ENCODE measurements around the gene LBX1.
"Not testable (repeated sequence)": the region's sequence is repeated elsewhere in the genome, so short reads cannot be mapped to it uniquely, and the experiment has no call there.

Gene LBX1

DNA sequence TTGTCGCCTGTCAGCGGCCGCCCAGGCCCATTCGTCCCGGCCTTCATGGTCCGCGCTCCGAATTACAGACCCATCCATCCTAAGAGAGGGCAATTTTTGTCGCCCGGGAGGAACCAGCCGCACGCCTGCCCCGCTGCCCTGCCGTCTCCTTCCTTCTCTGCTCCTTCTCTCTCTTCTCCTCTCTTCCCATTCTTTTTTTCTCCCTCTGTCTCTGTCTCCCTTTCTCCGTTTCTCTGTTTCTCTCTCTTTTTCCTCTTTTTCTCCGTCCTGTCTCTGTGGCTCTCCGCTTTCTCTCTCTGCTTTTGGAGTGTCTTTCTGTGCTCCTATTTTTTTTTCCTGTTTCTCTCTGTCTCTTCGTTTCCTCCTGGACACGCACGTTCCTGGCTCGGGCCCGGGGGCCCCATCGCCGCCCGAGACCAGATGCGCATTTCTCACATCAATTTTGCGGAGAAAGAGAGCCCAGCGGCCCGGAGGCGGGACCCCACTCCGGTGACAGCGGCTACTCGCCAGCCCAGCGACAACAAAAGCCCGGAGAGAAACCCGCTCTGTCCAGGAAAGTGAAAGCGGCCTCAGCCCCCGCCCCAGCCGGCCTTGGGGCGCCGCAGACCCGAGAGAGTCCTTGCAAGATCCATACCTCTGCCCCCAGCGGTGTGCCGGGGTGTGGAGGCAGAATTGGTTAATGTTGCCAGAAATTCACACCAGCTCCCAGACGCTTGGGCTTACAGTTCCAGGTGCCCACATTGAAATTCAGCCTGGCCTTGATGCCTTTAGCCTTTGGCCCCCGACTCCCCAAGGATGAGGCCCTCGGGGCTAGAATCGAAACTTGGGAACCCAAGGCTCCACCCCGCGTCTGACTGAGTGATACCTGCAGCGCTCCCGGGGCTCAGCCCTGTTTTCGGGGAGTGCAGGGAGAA, 4.1 kb downstream of the LBX1 start:
- no peak for DNase-seq

DNA sequence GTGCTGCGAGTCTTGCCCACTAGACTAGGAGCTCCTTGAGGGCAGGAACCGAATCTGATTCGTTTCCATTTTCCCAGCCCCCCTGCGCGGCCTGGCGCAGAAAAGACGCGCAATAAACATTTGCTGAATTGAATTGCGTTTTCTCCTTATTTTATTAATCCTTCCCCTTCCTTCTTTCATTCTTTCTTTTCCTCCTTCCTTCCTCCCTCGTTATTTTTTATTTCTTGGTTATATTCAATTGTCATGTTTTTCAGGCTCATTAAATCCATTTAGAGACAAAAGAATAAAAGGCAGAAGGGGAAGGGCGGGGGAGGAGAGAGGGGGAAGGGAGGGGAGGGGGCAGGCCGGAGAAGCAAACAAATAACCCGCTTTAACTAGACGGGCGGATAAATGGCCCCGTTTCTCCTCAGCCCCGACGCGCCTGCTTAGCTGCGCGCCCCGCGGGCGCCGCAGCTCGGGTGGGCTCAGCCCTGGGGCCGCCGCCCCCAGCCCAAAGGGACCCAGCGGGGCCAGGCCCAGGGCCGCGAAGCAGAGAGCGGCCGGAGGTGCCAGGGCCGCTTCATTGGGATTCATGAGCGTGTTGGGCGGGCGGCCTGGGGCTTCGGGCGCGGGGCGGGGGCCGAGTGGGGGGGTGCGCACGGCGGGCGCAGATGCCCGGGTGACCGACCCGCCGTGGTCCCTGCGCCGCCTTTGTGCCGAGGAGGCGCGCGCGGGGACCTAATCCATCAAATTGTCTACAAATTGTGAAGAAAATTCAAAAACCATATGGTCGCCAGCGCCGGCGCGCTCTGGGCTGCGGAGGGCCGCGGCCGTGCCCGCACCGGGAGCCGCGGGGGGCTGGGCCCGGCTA, 5.0 kb downstream of the LBX1 start:
- DNase-seq, result no peak

DNA sequence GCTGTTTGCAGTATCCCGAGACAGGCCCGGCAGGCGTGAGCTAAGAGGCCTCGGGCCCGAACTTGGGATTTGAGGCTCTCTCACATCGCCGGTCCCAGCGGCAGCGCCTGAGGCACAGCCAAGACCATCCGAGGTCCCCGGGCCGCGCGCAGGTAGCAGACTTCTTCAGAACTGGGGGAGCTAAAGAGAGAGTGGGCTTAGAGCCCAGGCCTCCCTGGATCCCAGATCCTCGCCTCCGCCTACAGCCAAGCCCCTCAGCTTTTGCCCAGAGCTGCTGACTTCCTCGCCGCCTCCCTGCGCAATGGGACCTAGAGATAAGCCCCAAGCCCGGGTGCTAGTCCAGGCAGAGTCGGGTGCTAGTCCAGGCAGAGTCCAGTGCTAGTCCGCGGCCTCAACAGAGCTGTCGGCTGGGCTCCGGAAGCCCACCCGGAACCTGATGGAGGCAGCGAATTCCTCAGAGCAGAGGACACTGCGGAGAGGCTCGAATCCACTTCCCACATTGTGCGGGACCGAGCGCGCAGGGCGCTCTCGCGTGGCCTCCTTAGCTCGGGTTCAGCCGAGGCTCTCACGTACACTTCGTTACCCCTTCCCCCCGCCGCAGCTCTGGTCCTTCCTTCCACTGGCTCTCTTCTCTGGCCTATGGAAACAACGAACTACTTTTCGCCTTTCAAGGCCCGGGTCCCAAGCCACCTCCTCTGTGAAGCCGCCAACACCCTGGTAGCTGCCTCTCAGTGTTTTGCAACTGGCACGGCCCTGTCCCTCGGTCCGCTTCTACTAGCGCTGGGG, 5.8 kb downstream of the LBX1 start:
- no peak for DNase-seq

DNA sequence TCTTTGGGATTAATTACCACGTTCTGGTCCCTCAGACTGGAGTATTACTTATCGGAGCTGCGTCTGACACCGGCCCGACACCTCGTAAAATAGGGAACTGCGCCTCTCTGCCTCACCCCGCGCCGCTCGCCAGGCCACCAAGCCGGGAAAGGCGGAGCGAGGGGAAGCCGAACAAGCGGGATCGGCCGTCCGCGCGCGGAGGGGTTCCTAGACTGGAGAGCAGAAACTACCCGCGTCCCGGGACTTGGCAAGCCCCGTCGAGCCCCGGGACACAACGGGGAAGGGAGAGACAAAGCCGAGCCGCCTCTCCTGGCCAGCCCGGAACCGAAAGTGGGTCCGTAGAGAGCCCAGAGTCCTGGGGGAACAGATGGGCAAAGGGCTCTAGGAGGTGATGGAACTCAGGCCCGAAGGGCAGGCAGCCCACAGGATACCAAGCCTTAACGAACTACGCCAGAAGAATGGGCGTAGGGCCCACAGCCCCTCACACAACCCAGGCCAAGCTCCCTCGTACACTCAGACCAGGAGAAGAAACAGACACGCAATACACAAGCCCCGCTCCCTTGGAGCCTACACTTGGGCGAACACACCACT, 6.5 kb downstream of the LBX1 start:
- no peak for DNase-seq

DNA sequence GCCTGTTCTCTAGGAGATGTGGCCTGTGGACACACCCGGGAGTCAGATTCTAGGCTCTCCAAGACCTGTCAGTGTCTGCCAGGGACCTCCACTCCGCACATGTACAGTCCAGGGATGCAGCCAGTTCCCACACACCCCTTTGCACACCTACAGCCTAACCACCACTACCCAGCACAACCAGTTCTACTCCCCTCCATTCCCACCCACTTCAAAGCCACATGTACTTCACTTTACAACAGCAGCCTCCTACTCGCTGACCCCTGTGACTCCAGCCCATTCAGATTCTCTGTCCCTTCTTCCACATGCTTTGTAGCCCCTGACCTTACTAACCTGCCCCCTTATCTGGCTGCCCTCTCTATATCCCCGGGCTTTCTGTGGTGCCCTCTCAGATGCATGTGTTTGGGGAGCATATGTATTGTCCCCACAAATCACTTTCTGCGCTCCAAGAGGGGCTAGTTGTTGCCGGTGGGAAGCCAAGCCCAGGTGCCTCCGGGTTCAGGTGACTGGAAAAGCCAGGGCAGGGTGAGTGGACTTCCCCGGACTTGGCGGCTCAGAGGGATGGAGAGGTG, 7.2 kb downstream of the LBX1 start:
- DNase-seq, result no peak

DNA sequence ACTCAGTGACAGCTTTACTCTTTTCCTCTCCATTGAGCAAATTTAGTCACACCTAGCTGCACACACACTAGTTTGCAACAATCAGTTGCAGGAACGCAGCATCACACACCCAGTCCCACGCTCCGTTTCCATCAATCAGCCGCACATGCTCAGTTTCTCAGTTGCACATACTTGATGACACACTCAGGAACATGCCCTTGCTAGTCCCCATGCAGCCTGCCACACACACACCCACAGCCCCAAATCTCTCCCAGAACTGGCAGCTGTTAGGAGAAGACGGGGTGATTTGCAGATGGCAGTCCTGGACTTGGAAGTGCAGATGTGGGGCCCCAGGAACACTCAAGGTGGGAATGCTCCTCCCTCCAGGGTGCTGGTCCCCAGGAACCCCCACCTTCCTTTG, 7.7 kb downstream of the LBX1 start:
- DNase-seq, result no peak

DNA sequence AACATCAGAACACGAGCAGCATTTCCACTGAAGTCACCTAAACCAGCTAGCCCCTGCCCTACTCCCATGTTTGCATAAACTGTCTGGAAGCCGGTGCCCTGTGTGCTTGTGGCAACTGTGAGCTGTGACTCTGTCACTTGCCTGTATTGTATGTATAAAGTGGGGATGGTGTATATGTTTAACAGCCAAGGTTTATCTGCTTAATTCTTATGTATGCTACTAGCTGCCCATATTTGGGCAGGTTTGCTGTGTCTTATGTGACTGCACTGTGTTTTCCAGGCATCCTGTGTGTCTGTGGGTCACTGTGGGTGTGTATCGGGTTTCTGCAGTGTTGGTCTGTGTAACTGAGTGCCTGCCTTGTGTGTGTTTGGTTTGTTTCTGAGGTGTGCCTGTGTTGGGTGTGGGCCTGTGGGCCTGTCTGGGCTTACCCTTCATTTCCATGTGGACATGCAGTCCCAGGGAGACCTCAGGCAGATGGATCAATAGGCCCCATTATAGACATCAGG, 9.3 kb downstream of the LBX1 start:
- DNase-seq, result no peak

DNA sequence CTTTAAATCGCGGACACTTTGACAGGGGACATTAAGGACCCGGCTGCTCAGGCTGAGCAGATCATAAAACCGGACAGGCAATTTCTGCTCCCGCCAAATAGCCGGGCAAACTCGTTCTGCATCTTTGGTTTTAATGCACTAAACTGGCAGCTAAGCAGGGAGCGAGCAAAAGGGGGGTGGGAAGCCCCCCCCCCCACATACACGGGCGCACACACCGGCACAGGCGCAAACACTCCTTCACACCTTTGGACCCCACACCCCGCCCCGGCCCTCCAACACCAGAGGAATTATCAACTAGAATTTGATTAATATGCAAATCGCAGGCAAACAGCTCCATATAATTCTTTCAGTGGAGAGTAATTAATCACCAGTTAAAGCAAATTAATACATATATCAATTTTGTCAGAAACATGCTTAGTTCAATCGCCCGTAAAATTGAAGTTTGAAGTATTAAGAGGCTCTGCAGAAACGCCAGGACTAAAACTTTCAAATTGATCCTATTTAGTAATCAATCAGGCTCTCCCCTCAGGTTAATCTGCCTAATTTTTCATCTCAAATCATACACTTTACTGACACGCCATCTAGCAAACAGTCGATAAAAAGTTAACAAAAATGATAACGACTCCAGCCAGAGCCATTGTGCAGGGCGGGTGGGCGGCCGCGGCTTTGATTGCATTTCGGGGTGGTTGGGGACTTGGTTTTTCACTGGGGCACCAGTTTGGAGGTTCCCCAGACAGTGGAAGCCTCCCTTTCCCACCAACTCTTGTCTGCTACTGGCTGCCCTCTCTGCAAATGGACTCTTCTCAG, 9.9 kb downstream of the LBX1 start:
- no peak for DNase-seq

DNA sequence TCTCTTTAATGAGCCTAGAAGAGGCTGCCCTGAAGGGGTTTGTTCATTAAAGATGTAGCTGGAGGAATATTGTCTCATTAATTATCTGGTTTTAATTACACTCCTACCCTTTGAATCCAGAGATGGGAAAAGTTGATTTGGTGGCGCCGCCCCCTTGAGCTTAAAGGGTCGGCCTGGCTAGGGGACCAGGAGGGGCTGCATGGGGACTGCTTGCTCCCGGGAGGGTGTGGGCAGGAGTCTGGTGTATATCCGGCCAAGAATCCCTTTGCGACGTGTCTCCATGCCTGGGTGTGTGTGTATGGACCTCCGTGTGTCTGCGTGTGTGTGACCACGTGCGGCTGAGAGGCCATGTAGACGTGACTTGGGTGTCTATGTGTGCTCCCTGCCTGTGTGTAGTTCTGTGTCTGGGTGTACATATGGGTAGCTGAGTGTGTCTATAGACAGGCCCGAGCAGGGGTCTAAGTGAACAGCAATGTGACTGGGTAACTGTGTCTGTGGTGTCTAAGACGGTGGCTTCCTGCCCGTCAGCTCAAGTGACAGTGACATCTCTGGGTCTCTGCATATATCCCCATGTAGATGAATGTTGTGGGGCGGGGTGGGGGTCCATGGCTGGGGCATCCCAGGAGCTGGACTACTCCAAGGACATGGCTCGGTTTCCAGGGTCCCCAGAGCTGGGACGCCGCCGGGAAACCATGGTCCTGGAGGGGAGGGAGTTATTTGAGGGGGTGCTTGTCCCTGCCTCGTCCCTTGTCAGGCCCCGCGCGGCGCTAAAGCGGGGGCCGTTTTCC, 10.7 kb downstream of the LBX1 start:
- DNase-seq, result no peak

DNA sequence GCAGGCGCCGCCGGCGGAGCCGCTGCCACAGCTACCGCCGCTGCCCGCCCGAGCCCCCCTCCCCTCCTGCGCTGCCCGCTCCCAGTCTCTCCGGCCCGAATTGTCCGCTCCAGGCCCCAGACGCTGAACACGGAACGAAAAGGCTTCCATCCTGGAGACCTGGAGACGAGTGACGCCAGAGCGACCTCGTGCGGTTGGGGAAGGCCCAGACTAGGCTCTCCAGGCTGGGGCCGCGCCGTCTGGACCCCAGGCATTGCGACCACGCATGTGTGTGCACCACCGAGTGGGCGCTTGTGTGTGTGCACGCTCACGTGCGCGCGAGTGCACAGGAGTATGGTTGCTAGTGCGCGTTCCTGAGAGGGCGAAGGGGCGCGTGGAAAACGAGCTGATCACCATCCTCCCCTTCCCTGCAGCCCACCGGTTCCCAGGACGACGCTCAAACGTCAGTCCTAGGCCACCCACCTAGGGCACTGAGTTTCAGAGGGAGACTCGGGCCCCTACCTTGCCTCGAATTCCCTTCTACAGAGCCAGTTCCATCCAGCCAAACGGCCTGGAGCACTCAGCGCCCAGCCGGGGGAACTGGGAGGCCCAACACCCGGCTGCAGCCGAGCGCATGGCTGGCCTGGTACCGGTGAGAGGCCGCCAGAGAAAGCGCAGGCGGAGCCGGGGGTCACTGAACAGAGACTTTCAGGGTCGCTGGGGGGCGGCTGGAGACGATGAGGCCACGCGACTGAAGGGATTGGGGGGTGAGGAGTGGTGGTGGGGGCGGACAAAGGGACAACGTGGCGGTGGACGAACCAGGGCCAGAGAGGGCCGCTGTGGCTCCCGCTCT, 11.6 kb downstream of the LBX1 start:
- DNase-seq, result no peak

DNA sequence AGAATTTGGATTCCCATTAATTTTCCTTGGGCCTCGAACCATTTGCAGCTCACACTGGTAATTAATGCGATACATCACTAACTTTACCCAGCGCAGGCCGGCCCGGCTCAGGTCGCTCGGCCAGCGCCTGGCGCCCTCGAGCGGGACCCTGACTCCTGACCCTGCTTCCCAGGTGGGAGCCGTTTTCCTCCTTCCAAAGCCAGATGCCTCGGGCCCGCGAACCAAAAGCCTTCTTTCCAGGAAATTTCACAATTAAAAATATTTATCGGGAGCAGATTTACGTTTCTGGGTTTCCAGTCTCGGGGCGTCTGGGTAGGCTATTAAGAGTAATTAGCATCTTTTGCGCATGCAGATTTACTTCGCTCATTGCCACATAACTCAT, 12.2 kb downstream of the LBX1 start:
- DNase-seq, result no peak

DNA sequence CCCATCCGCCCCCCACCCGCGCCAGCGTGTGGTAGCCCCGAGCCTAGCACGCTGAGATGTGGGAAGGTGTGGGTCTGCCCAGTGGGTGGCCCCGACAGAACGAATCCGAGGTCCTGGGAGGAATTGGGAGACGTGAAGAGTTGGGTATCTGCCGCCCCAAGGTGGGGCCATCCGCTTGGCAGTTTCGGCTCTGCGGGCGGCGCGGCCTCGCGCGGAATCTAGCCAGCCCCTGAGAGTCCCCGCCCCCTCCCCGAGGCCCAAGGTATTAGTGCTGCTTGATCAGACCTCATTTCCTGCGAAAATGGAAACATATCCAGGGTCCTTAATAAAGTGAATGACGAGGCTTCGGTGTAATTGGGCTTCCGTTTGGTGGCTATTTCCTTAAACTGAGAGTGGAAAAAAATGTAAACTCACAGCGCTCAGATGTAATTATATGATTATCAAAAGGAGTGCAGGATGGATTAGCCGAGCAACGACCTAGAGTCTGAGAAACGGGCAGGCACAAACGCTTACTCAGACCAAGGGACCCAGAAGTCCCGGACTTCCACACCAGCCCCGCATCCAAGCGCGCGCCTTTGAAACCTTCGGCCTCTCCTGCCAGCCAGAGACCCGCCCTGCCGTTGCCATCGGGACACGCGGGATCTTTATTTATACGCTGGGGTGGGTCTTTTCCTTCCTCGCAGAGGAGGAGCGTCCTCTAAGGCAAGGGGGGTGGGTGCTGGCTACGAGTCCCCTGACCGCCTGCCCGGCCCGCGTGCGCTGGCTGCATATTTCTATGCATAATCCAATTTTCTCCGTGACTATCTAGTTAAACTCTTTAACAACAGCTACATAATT, 12.8 kb downstream of the LBX1 start:
- DNase-seq, result no peak

DNA sequence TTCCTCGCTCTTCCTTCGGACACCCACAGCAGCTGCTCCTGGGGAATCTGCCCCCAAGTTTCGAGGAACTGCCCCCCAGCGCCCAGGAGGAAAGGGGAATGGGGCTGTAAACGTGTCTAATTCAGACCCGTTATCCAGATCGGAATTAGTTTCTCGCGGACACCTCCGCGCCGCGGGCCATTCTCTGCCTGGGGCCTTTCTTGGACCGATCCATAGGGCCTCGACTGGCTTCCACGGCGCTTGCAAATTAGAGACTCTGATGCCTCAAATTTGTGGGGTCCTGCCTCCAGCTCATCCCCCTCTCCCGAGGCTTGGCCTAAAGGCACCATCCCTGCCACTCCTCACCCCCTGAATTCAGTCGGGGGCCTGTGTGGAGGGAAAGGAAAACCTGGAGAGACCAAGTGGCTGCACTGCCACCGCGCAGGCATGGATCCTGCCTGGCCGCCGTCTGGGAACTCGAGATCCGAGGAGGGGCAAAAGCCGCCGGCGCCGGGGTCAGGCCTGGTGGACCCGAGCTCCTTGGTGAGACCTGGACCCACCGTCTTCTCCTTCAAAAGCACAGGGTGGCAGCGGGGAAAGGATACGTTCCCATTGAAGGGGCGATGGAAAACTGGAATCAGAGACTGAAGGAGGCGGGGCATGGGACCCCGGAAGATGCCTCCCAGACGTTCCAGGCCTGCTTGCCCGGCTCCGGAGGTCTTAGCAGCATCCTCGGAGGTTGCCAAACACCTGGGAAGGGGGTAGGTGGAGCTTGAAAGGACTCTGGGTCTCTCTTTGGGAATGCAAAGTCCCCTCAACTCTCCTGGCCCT, 13.7 kb downstream of the LBX1 start:
- DNase-seq, result no peak

DNA sequence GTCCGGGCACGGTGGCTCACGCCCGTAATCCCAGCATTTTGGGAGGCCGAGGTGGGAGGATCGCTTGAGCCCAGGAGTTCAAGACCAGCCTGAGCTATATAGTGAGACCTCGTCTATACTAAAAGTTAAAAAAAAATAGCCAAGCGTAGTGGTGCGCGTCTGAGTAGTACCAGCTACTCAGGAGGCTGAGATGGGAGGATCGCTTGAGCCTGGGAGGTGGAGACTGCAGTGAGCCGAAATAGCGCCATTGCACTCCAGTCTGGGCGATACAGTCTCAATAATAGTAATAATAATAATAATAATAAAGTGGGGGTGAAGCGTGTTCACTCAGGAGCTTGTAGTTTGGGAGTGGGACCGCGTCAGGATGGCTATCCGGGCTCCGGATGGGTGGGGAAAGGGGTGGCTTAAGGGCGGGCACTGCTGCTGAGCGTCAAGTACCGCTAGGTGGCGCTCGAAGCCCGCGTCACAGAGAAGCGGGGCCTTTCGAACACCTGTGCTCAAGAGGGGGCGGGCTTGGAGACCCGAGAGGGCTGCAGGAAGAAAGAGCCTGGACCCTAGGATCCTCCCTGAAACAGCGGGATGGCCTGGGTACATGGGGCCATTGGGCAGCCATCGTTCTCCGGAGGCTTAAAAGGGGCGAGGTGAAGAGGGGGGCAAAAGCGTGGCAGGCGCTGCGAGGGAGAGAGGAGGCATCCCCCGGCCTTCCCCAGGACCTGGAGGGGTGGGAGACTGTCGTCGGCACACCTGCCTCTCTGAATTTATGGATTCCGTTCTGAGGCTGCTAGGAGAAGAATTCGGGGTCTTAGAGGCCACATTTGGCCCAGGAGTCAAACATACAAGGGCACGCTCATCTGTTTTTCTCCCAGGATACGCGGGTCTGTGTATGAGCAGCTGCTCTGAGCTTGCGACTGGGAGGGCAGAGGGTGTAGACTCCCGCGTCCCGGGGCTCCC, 14.5 kb downstream of the LBX1 start:
- DNase-seq, result peak; percentile 77

DNA sequence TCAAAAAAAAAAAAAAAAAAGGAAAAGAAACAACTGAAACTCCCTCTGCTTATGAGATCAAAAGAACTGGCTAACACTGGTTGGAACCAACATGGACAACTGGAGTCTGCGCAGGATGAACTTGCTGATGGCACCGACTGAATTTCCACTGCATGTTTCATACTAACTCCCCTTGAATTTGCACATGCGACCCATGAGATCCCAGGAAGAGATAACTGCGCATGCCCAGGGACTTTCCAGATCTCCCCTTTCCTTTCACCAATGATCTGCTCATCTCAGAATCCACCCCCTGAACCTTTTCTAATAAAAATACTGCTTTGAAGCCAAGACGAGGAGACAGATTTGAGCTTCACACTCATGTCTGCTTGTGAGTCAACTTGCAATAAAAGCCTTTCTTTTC, 20.7 kb downstream of the LBX1 start:
- no peak for DNase-seq

DNA sequence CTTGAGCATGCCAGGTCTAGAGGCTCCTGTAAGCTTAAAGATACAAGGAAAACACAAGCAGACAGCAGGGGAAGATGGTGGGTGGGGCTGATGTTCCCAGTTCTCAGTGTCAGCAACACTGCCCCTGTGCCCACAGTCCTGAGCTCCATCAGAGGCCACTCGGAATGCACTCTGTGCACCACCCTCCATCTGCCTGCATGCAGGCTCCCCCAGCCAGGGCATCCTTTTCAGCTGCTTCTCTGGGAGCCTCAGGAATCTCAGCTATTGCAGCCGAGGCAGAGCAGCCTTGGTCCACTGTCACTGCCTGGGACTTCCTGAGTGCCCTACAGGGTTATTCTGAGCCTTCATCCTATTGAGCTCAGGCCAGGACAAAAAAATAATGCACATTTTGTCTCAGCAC, 22.2 kb downstream of the LBX1 start:
- no peak for DNase-seq

DNA sequence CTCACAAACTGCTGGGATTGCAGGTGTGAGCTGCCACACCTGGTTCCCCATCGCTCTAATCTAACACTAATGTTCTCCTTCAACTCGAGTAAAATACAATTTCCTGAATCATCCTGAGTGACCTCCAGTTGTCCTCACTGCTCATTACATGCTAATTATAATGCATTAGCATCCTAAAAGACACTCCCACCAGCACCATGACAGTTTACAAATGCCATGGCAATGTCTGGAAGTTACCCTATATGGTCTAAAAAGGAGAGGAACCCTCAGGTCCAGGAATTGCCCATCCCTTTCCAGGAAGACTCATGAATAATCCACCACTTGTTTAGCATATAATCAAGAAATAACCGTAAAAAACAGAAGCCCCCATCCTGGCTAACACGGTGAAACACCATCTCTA, 26.6 kb downstream of the LBX1 start:
- DNase-seq, result not testable (repeated sequence)

Data from CD4-positive, alpha-beta T cell treated with Interleukin-10 for 1 hour (primary cell).